OCI-LY3 (cell line): Measurements from ENCODE around the gene KRTDAP.

Source experiments
- H2AFZ ChIP-seq: fragments of 200-600, 300-600 bp; shearing (Covaris generic); 2 replicates; pipeline ENCODE4 v1.6.0; 2014; ENCODE audit warnings: antibody characterized with exemption, low read depth, low read length
- H3K27ac ChIP-seq: fragments of 200-600, 300-600 bp; sonication (generic); 2 replicates; pipeline ENCODE4 v1.5.1; 2014; ENCODE audit warnings: mild to moderate bottlenecking, low read length, moderate library complexity, mixed read lengths
- H3K27me3 ChIP-seq: fragments of 200-600, 300-600 bp; sonication (generic); 2 replicates; pipeline ENCODE4 v1.6.1; 2014; ENCODE audit warnings: low read depth, low read length, mixed read lengths
- H3K36me3 ChIP-seq: fragments of 200-600, 300-600 bp; sonication (generic); replicated peaks from 2 replicates; pipeline ENCODE3; 2014; ENCODE audit warnings: low read depth, low read length, mixed read lengths
- H3K4me1 ChIP-seq: fragments of 300-600, 200-600 bp; sonication (generic); 2 replicates; pipeline ENCODE4 v1.6.1; 2014; ENCODE audit warnings: low read length, mixed read lengths
- H3K4me2 ChIP-seq: fragments of 200-600, 300-600 bp; sonication (generic); 2 replicates; pipeline ENCODE4 v1.6.1; 2014; ENCODE audit warnings: low read length, mixed read lengths
- H3K4me3 ChIP-seq: fragments of 300-600, 200-600 bp; sonication (generic); 2 replicates; pipeline ENCODE4 v1.5.1; 2014; ENCODE audit warnings: antibody characterized with exemption, mild to moderate bottlenecking, low read length, moderate library complexity
- H3K79me2 ChIP-seq: fragments of 300-600, 200-600 bp; shearing (Covaris generic); 2 replicates; pipeline ENCODE4 v1.6.1; 2014; ENCODE audit warnings: mild to moderate bottlenecking, low read length, mixed read lengths
- H3K9ac ChIP-seq: fragments of 300-600, 200-600 bp; shearing (Covaris generic); 2 replicates; pipeline ENCODE4 v1.6.0; 2014; ENCODE audit warnings: mild to moderate bottlenecking, low read length, moderate library complexity
- H3K9me3 ChIP-seq: fragments of 200-600, 300-600 bp; shearing (Covaris generic); 2 replicates; pipeline ENCODE4 v1.6.1; 2014; ENCODE audit warnings: low read length, mixed read lengths; ENCODE audit not compliant: insufficient read depth
- H4K20me1 ChIP-seq: fragments of 200-600, 300-600 bp; sonication (generic); 2 replicates; pipeline ENCODE4 v1.6.1; 2016; ENCODE audit warnings: low read length, mixed read lengths; ENCODE audit not compliant: insufficient read depth
- CTCF ChIP-seq: fragments of 200-600, 300-600 bp; sonication (generic); IDR thresholded peaks from 2 replicates; pipeline ENCODE4 v1.5.1; 2014; ENCODE audit warnings: antibody characterized with exemption, low read length, low read depth
- EZH2phosphoT487 ChIP-seq: fragments of 200-600 bp; shearing (Covaris generic); IDR thresholded peaks from 2 replicates; pipeline ENCODE4 v1.6.1; 2018; ENCODE audit warnings: antibody characterized with exemption, mixed run types, low read depth

Gene KRTDAP

GRCh38 chr19:35533822-35534392 lies 43.6 kb upstream of the KRTDAP start:
- no peaks in the 10 kb centered on the region for H3K9me3 ChIP-seq
- H3K4me1 ChIP-seq = no peaks in the 10 kb centered on the region
- H3K9ac ChIP-seq = no peak overlapping the region
- no peak overlapping the region for H2AFZ ChIP-seq
- H3K27ac ChIP-seq = no peak overlapping the region
- H3K36me3 ChIP-seq = no peaks in the 10 kb centered on the region
- H4K20me1 ChIP-seq = no peaks in the 10 kb centered on the region
- H3K79me2 ChIP-seq = no peaks in the 10 kb centered on the region
- H3K4me3 ChIP-seq = no peak overlapping the region
- H3K27me3 ChIP-seq = peaks cover 9% of the 10 kb centered on the region
- TF ChIP-seq EZH2phosphoT487 (no peak), CTCF (no peak)
- H3K4me2 ChIP-seq = no peak overlapping the region

GRCh38 chr19:35533201-35533821 lies 43.0 kb upstream of the KRTDAP start, which contains the start of gene GAPDHS:
TSS of gene GAPDHS (plus strand) at chr19:35533456. CDS start at chr19:35533528, 72 bp downstream.
- no peaks in the 10 kb centered on the region for H3K79me2 ChIP-seq
- H3K9ac ChIP-seq = no peak within 1 kb of the TSS
- H3K27me3 ChIP-seq = peaks cover 12% of the 10 kb centered on the region
- TF ChIP-seq EZH2phosphoT487 (no peak), CTCF (no peak)
- no peak within 1 kb of the TSS for H3K4me2 ChIP-seq
- no peaks in the 10 kb centered on the region for H4K20me1 ChIP-seq
- no peak within 1 kb of the TSS for H3K27ac ChIP-seq
- H3K4me1 ChIP-seq = no peaks in the 10 kb centered on the region
- no peak within 1 kb of the TSS for H3K4me3 ChIP-seq
- H2AFZ ChIP-seq = no peak within 1 kb of the TSS
- no peaks in the 10 kb centered on the region for H3K36me3 ChIP-seq
- no peaks in the 10 kb centered on the region for H3K9me3 ChIP-seq

- H3K4me3 ChIP-seq = no peak overlapping the region
- H3K9me3 ChIP-seq = no peaks in the 10 kb centered on the region
- H4K20me1 ChIP-seq = no peaks in the 10 kb centered on the region
- H3K27ac ChIP-seq = no peak overlapping the region
- H3K27me3 ChIP-seq = peaks cover 15% of the 10 kb centered on the region
- no peaks in the 10 kb centered on the region for H3K36me3 ChIP-seq
- H3K4me1 ChIP-seq = no peaks in the 10 kb centered on the region
- no peak overlapping the region for H3K4me2 ChIP-seq
- no peak overlapping the region for H2AFZ ChIP-seq
- no peak overlapping the region for H3K9ac ChIP-seq
- no peaks in the 10 kb centered on the region for H3K79me2 ChIP-seq
- TF ChIP-seq CTCF = no peak
Measured at GRCh38 chr19:35531291-35531690, 41.0 kb upstream of the KRTDAP start.

- Histone ChIP-seq H3K27ac (no peak overlapping the region), H3K36me3 (no peaks in the 10 kb centered on the region), H3K9me3 (no peaks in the 10 kb centered on the region), H3K9ac (no peak overlapping the region), H4K20me1 (no peaks in the 10 kb centered on the region), H3K4me1 (no peaks in the 10 kb centered on the region), H3K27me3 (peaks cover 15% of the 10 kb centered on the region), H3K4me3 (no peak overlapping the region), H3K4me2 (no peak overlapping the region), H2AFZ (no peak overlapping the region), H3K79me2 (no peaks in the 10 kb centered on the region)
- TF ChIP-seq CTCF (no peak), EZH2phosphoT487 (no peak)
Measured at GRCh38 chr19:35529241-35530218, 39.3 kb upstream of the KRTDAP start.
